ENCODE results near the gene SPON2. TPM values are rescaled to one million over a fixed set of nuclear protein-coding genes. Genes with fewer than 3 reads are reported as not detected.

Gene SPON2
- total RNA-seq, 1 donor from 2014 or later, result 2.1 TPM

GRCh38 chr4:1208970-1209704 lies 36.8 kb upstream of the SPON2 start:
- no peak for DNase-seq (ENCODE audit: low spot score)
- no peak overlapping the region for H3K9ac ChIP-seq
- peaks cover 3% of the 10 kb centered on the region for H4K20me1 ChIP-seq (ENCODE audit: low read depth)
- H3K4me1 ChIP-seq, result no peaks in the 10 kb centered on the region
- H3K9me3 ChIP-seq (ENCODE audit: low read depth), result no peaks in the 10 kb centered on the region
- H3K27ac ChIP-seq, result no peak overlapping the region
- Mint-ChIP-seq H3K9me3 (no peaks in the 10 kb centered on the region), H3K4me1 (peaks cover 2% of the 10 kb centered on the region), H3K36me3 (peaks cover 2% of the 10 kb centered on the region), H3K27me3 (ENCODE audit: insufficient read depth, low read depth) (peaks cover 5% of the 10 kb centered on the region), H3K4me3 (peak overlapping the region; percentile 30), H3K27ac (no peak overlapping the region)
- no peaks in the 10 kb centered on the region for H3K79me2 ChIP-seq (ENCODE audit: low read depth)
- H3K27me3 ChIP-seq, result no peaks in the 10 kb centered on the region
- H2AFZ ChIP-seq (replicated peaks), result no peak overlapping the region
- no peaks in the 10 kb centered on the region for H3F3A ChIP-seq (ENCODE audit: low read depth)
- no peaks in the 10 kb centered on the region for H3K36me3 ChIP-seq
- no peak overlapping the region for H3K4me3 ChIP-seq
- no peak for TF ChIP-seq EZH2 (IDR thresholded peaks at IDR 0.05)
- no peak for TF ChIP-seq EZH2phosphoT487 (IDR thresholded peaks at IDR 0.05)
- no peak overlapping the region for H3K4me2 ChIP-seq

- Histone ChIP-seq H3K36me3 (no peaks in the 10 kb centered on the region), H3K27me3 (no peaks in the 10 kb centered on the region), H4K20me1 (ENCODE audit: low read depth) (peaks cover 3% of the 10 kb centered on the region), H3F3A (ENCODE audit: low read depth) (no peaks in the 10 kb centered on the region), H3K9ac (no peak overlapping the region), H3K79me2 (ENCODE audit: low read depth) (no peaks in the 10 kb centered on the region), H3K4me2 (no peak overlapping the region), H3K4me1 (no peaks in the 10 kb centered on the region), H2AFZ (replicated peaks) (no peak overlapping the region), H3K4me3 (no peak overlapping the region), H3K9me3 (ENCODE audit: low read depth) (no peaks in the 10 kb centered on the region), H3K27ac (no peak overlapping the region)
- H3K9me3 Mint-ChIP-seq, result no peaks in the 10 kb centered on the region
- H3K36me3 Mint-ChIP-seq, result peaks cover 2% of the 10 kb centered on the region
- no peak overlapping the region for H3K4me3 Mint-ChIP-seq
- no peak for TF ChIP-seq EZH2phosphoT487 (IDR thresholded peaks at IDR 0.05)
- TF ChIP-seq CTCF (IDR thresholded peaks at IDR 0.05), result no peak
- no peak for TF ChIP-seq EZH2 (IDR thresholded peaks at IDR 0.05)
- peaks cover 2% of the 10 kb centered on the region for H3K4me1 Mint-ChIP-seq
- H3K27ac Mint-ChIP-seq, result peak overlapping the region; percentile 60
- no peak for DNase-seq (ENCODE audit: low spot score)
- peaks cover 5% of the 10 kb centered on the region for H3K27me3 Mint-ChIP-seq (ENCODE audit: insufficient read depth, low read depth)
These were observed 36.0 kb upstream of the SPON2 start for GRCh38 chr4:1208266-1208961.

- no peaks in the 10 kb centered on the region for H3F3A ChIP-seq (ENCODE audit: low read depth)
- H2AFZ ChIP-seq (replicated peaks), result no peak overlapping the region
- Mint-ChIP-seq H3K4me1 (peaks cover 2% of the 10 kb centered on the region), H3K4me3 (no peak overlapping the region), H3K27me3 (ENCODE audit: insufficient read depth, low read depth) (peaks cover 6% of the 10 kb centered on the region), H3K36me3 (peaks cover 2% of the 10 kb centered on the region), H3K9me3 (no peaks in the 10 kb centered on the region), H3K27ac (no peak overlapping the region)
- H3K27me3 ChIP-seq, result no peaks in the 10 kb centered on the region
- H3K36me3 ChIP-seq, result no peaks in the 10 kb centered on the region
- no peak overlapping the region for H3K4me2 ChIP-seq
- no peak overlapping the region for H3K4me3 ChIP-seq
- no peak overlapping the region for H3K27ac ChIP-seq
- DNase-seq (ENCODE audit: low spot score), result no peak
- TF ChIP-seq CTCF (IDR thresholded peaks at IDR 0.05) (no peak), EZH2 (IDR thresholded peaks at IDR 0.05) (no peak), EZH2phosphoT487 (IDR thresholded peaks at IDR 0.05) (no peak)
- no peaks in the 10 kb centered on the region for H3K79me2 ChIP-seq (ENCODE audit: low read depth)
- peaks cover 3% of the 10 kb centered on the region for H4K20me1 ChIP-seq (ENCODE audit: low read depth)
- no peak overlapping the region for H3K9ac ChIP-seq
- no peaks in the 10 kb centered on the region for H3K4me1 ChIP-seq
- no peaks in the 10 kb centered on the region for H3K9me3 ChIP-seq (ENCODE audit: low read depth)
These were observed 35.4 kb upstream of the SPON2 start for GRCh38 chr4:1207603-1208265.

All from neural progenitor cell (in vitro differentiated cells).